Measurements from ENCODE around the gene RRP36.
A peak's percentile ranks its signal among the peaks of the same experiment; 100 is the strongest.
"Not testable (repeated sequence)": the region's sequence is repeated elsewhere in the genome, so short reads cannot be mapped to it uniquely, and the experiment has no call there.

RRP36 gene

DNA sequence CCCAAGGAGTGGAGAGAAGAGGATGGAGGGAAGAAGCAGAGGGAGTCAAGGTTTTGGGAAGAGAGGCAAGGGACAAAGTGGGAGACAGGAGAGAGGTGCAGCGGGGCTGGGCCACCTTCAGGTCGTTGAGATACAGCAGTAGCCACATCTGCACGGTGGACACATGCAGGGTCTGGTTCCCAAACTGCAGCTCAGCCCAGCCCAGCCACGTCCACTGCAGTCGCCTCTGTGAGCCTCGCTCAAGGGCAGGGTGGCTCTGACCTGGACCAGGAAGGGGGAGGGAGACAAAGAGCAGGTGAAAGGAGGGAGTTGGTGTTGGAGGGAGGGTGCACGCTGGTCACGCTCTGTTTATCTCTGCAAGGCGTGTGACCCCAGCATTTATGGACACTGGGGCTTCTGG, 17.3 kb downstream of the RRP36 start:
- no peak for DNase-seq

DNA sequence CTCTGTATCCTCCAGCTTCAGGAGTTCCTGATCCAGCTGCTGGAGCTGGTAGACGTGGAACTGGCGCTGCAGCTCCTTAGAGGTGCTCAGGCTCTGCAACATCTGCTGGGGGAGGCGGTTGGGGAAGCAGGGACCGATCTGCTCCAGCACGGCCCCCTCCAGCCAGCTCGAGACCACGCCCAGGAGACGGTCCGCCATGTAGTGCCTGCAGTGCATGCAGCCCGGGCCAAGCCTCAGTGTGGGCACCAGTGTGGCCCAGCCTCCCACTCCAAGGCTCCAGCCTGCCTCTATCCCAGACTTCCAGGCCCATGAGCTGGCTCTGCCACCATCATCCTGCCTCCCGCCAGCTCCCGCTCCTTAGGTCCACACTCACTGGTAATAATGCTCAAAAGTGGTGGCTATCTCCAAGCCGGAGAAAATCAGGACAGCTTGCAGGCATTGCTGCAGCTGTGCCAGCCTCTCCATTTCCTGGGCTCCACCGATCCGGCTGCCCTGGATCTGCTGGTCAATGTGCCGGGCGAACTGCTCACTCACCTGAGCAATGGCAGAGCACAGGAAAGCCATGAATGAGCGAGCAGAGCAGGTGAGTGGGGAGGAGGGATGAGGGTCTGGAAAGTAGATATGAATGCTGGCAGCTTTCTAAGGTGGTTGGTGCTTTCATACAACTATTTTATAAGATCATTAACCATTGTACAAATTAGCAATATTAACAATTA, 19.3 kb downstream of the RRP36 start:
- peak in 1 of 14 donors; percentile 62 for DNase-seq

DNA sequence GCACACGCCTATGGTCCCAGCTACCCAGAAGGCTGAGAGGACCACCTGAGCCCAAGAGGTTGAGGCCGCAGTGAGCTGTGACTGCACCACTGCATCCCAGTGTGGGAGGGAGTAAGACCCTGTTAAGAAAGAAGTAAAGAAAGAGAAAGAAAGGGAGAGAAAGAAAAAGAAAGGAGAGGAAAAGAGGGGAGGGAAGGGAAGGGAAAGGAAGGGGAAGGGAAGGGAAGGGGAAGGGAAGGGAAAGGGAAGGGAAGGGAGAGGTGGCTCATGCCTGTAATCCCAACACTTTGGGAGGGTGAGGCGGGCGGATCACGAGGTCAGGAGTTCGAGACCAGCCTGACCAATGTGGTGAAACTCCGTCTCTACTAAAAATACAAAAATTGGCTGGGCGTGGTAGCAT, 20.1 kb downstream of the RRP36 start:
- DNase-seq = not testable (repeated sequence)

DNA sequence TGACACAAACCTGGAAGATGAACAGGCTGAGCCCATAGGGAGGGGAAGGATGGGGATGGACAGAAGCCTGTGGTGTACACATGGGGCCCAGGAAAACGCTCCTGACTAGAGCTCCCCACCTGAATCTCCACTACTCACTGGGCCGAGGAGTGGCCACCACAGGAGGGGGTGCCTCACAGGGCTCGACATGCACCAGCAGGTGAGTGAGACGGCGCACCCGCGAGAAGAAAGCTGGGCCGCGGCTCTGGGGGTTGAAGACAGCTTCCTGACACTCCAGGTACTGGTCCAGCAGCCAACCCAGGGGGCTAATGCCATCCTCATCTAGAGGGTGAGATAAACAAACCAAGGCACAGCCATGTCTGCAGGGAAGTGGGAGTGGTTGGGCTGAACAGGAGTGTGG, 21.9 kb downstream of the RRP36 start:
- no peak for DNase-seq

DNA sequence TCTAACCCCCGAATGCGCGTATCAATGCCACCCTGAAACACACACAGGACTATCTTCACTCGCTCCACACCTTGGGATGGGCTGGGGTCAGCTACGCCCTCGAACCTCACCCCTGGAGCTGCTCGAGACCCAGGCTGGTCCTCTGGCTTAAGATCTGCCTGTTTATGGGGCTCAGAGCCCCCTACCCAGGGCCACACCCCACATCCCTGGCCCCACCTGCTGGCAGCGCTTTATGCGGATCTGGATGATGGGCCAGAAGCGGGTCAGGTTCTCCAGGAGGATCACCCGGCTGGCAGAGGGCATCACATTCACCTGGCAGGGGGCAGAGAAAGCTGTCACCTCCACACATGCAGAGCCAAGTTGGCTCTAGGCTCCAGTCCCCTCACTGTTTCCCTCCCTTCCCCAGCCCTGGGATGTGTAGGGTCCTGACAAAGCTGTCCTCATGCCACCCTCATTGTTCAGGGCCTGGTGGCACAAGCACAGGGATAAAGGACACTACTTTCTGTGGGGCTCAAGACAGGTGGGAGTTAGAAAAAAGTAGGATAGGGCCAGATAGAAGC, 24.0 kb downstream of the RRP36 start:
- DNase-seq = peak in 1 of 14 donors; percentile 53

DNA sequence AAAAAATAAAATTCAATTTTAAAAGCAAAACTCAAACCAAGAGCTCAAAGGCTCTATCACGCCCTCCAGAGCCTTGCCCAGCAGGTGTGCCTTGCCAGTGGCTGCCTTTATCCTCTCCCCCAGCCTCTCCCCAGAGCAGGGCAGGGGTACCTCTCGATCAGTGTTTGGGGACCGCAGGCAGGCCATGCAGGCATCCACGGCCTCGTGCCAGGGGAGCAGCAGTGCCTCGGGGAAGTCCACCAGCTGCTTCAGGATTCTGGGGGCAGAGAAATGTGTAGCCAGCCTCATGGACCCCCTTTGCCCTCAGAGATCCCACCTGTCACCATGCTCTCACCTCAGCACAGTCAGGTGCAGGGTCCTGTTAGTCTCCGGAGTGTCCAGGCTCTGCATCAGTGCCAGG, 26.6 kb downstream of the RRP36 start:
- no peak for DNase-seq

DNA sequence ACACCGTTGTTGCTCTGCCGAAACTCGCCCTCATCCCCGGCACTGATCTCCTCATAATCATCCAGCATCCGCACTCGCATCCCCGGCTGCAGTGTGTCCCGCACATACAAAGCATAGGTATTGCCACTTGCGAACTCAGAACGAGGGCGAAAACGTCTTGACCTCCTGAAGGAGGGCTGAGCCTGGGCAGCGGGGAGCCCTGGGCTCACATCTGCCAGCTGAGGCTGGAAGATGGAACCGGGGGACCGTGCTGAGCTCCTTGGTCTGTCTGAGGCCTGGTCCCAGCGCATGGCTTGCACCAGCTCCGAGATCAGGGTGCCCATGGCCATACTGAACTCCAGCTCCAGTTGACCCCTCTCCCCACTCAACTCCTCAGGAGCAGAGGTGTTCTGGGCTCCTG, 29.6 kb downstream of the RRP36 start:
- no peak for DNase-seq

DNA sequence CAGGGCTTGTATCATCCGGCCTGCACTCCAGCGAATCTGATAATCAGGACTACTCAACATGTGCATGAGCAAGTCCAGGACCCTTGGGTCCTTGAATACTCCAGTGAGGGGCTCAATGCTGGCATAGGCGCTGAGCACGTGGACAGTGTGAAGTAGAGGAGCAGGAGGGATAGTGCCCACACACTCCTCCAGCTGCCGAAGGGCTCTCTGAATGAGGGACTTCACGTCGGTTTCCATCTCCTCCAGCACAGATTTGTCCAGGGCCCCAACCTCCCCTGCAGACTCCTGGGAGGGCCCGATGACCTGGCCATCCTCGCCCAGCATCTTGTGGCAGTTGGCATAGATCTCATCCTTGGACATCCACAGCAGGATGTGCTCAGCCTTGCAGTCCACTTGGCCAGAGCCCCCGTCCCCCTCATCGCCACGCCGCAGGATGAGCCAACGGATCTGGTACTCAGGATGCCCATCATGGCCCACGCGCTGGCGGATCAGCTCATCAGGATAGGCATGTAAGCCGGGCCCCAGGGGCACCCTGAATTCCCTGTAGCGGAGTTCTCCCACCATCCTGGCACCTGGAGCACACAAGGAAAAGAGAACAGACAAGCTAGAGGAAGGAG, 30.9 kb downstream of the RRP36 start:
- DNase-seq = no peak

DNA sequence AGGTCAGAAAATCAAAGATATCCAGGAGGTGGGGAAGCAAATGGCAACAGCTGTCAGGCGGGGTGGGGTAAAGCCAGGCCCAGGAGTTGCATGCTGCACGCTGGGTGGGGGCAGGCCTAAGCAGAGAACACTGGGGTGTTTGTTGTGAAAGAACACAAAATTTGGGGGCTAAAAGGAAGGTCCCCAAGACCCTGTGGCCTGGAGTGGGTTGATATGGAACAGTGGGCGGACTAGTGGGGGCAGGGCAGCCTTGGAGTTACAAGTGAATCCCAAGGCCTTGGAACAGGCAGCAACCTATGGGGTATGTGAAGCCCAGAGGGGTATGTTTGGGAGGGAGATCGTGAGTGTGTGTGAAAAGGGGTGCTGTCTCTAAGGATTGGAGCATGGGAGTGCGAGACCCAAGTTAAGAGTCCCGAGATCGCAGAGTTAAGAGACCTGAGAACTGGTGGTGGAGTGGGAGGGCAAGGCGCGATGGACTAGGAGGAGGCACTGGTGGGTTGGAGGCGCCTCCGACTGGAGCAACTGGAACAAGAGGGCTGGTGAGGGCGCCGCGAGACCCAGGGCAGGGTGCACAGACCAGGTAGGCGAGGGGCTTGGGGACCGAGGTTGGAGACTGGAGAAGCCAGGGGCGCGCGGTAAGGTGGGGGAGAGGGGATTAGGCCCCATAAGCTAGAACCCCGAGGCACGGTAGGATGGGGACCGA, 31.6 kb downstream of the RRP36 start:
- peak in 1 of 14 donors; percentile 44 for DNase-seq

DNA sequence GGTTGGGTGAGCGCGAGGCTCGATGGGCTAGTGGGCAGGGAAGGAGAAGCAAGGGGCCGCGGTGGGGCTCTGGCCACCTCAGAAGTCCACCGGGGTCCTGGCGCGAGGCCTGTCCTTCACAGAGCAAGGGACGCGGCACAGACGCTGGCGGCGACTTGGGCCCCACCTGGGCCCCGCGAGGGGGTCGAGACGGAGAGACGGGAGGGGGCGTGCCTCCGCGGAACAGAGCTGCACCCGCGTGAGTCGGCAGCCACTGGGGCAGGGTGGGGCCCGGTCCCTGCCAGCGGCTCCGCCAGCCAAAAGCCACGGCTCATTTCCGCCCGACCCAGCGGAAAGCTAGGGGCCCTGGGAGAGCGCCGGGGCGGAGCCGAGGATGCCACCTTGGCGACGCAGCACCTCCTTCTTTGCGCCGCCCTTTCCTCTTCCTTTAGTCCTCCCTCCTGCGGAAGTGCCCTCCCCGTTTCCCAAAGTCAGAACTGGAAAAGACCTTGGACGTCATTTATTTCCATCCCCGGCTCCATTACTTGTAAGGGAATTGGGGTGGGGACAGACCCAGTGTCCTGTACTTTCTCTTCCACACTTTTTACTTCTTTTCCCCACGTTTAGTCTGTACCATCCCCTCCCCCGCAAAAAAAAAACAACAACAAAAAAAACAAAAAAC, 32.3 kb downstream of the RRP36 start, which contains the start of gene CUL7:
Gene CUL7, minus strand, starts transcription at position 307 of the 661 bp plus-strand sequence. CDS start 1,063 bp downstream, outside the sequence.
- peak in 12 of 14 donors; percentile 8 to 91 (median 54) for DNase-seq

DNA sequence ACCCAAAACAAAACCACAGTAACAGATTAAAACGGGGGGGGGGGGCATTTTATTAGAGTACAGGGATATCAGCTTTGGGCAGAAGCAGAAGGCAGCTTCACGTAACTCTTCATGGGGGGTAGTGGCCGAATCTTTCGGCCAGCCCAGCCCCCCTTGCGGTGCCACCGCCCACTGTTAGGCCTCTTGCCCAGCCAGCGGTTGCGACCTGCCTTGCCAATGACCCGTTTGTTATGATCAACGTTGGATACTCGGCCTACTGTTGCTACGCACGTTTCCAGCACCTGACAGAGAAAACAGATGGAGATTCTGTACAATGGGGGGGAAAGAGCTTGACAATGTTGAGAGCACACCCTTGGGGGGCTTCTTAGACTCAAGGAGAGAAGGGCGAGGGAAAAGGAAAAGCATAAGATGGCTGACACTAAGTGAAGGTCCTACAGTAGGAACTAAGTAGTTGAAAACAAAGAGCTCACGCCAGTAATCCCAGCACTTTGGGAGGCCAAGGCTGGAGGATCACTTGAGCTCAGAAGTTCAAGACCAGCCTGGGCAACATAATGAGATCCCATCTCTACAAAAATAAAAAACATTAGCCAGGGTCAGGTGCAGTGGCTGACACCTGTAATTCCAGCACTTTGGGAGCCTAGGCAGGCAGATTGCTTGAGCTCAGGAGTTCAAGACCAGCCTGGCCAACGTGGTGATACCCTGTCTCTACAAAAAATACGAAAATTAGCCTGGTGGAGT, 33.0 kb downstream of the RRP36 start:
- no peak for DNase-seq

DNA sequence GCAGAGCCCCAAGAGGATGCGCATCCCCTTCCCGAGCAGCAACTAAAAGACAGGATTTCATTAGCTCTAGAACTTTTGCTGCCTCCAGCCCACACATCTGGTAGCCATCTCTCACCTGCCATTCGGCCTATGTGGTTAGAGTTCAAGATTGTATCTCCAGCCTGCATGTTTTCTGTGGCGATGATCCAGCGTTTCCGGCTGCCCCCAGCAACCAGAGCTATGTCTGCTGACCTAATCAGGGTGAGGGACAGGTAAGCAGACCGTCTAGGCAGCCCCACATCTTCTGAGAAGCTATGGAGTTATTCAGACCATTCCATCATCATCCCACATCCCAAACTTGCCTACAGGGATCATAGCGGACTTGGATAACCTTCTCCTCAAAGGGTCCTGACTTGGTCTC, 34.5 kb downstream of the RRP36 start:
- no peak for DNase-seq

DNA sequence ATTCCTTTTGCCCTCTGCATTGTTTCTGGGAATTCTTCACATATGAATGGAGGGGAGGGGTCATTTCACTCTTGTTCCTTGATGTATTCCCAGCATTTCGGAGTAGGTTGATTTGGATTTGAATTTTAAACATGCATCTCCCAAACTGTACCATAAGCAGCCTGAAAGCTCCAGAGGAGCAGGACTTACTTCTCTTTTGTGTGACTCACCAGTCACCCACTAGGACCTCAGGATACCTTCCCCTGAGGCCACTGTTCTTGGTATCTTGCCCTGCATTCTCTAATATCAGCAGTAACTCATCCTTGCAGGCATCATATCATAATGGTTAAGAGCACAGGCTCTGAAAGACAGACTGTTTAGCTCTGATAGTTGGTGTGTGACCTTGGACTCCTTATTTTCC, 37.1 kb downstream of the RRP36 start:
- DNase-seq = no peak

DNA sequence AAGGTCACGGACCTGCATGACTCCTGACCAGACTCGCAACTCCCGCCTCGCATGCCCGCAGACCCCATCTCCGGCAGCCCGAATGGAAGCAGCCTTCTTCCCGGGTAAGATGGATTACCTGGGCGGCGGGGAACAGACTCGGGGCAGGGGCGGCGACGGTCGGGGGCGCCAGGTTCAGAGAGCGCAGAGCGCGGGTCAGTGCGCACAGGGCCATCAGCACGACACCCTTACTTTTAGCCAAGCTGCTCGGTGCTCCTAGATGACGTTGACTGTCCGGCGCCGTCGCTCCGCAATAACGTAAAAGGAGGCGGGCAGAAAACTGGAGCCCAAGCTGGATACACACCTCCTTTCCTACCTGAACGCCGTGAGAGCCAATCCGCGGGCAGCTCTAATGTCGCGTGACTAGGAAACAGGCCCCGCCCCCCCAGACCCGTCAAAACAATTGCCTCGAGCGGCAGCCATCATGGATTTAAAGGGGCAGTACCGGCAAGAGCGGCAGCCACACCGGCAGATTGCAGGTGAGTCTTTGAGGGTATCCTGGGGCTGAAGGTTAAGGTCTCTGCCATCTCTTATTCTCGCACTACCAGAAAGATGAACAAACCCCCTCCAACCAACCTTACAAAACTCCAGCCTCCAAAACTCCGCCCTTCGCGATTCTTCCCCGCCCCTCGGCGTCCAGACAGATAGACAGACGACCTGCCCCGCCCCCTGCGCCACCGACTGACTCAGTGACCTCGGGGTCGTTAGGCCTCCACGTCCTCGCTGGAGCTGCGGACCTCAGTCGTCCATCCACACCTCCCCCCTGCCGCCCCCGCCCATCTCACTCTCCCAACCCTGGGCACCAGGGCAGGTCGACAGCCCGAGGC, 38.0 kb downstream of the RRP36 start, which contains the start of the genes KLC4 and MRPL2:
Gene KLC4, plus strand, starts transcription at position 464 of the 866 bp plus-strand sequence. CDS start 1,705 bp downstream, outside the sequence.
Gene MRPL2, minus strand, starts transcription at position 267 of the 866 bp plus-strand sequence. Its CDS starts 53 bp downstream, at position 214.
- DNase-seq = peak; percentile 83 to 100 (median 98)

DNA sequence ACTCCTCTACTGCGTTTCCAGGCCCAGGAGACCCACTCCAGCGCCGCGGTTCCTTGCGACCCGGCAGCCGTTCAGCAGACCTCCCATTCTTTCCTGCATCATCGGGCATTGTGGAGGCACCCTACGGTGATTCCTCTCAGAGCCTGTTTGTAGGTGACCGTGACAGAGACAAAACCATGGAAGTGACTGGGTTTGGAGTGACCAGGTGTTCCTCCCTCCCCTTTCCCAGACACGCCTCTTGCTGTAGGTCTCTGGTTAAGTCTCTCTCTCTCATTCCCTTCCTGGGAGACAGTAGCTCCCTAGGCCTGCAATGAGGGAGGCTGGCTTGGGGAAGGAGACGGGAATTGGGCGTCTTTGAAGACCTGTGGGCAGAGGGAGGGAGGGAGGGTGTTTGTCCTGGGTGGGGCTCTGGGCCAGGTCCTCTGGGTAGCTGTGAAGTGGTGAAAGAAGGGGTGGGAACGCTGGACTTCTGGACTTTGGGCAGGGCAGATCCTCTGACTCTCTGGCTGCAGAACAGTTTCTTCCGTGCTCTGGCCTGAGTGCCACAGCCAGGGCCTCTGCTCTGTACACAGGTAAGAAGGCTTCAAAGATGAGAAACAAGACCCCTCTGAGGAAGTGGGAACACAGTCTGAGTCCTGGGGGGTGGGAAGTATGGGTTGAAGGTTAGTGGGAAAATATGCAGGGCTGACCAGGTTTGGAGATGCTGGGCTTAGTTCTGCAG, 38.8 kb downstream of the RRP36 start:
- peak in 1 of 14 donors; percentile 39 for DNase-seq

DNA sequence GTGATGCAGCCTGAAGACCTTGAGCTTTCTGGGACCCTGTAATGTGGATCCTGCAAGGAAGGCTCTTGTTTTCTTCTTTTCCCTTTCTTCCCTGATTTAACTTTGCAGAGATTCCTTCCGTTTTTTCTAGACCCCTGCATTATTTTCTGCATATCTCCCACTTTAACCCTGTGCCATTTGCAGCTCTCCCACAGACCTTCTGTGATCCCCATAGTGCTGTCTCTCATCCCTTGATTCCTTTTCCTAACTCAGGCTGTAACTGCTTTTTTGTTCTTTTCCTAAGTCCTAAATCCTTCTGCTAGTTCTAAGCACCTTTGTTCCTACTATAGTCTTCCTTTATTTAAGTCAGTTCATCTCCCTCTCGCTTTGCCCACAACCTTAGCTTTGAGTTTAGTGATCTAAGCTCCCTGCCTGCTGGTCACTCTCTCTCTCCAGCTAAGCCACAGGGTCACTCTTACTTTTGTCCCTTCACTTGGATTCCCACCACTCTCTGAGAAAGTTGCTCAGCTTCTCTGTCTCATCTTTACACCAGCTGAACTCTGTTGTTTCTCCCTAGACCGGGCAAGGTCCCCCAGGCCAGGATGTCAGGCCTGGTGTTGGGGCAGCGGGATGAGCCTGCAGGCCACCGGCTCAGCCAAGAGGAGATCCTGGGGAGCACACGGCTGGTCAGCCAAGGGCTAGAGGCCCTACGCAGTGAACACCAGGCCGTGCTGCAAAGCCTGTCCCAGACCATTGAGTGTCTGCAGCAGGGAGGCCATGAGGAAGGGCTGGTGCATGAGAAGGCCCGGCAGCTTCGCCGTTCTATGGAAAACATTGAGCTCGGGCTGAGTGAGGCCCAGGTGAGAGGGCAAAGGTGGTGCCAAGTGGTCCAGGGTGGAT, 39.6 kb downstream of the RRP36 start:
- DNase-seq = no peak

DNA sequence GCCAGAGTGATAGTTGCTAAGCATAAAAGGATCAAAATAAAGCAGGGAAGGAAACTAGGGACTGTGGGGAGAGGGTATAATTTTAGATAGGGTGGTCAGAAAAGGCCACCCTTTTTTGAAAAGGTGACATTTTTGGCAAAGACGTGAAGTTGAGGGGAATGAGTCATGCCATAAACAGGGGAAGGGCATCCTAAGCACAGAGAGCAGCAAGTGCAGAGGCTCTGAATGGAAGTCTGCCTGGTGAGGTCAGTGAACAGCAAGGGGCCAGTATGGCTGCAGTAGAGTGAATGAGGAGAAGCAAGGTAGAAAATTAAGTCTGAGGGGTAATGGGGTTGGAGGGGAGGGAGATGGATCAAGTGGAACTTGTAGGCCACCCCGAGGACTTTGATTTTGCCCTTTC, 40.4 kb downstream of the RRP36 start:
- DNase-seq = no peak

DNA sequence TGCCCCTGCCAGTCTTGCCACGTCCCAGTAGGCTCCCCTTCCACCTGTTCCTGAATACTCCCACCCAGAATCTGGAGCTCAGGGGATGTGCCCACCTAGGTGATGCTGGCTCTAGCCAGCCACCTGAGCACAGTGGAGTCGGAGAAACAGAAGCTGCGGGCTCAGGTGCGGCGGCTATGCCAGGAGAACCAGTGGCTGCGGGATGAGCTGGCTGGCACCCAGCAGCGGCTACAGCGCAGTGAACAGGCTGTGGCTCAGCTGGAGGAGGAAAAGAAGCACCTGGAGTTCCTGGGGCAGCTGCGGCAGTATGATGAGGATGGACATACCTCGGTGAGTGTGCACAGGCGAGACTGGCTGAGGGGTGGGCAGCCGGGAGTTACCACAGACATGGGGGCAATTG, 41.4 kb downstream of the RRP36 start:
- DNase-seq = no peak

All from C1 segment of cervical spinal cord (tissue), 14 donors.